Mesothelial cell of epicardium (in vitro differentiated cells): Measurements from ENCODE around the gene CDR2. TPM values are rescaled to one million over a fixed set of nuclear protein-coding genes. Genes with fewer than 3 reads are reported as not detected.

Source experiments
- DNase-seq, 2 experiments: peaks; one replicate each; pipeline ENCODE4 v3.0.0; 2021; ENCODE audit warnings: low spot score in 2 of 2; ENCODE audit not compliant: unreplicated experiment in 2 of 2
- H3K27ac Mint-ChIP-seq: 2 replicates; pipeline ENCODE4 v1.8.0; 2021; ENCODE audit warnings: mixed read lengths
- H3K27me3 Mint-ChIP-seq: 2 replicates; pipeline ENCODE4 v1.8.0; 2021; ENCODE audit warnings: low read depth, mixed read lengths
- H3K36me3 Mint-ChIP-seq: 2 replicates; pipeline ENCODE4 v1.8.0; 2021; ENCODE audit warnings: mixed read lengths
- H3K4me1 Mint-ChIP-seq: 2 replicates; pipeline ENCODE4 v1.8.0; 2021; ENCODE audit warnings: mixed read lengths
- H3K4me3 Mint-ChIP-seq: 2 replicates; pipeline ENCODE4 v1.8.0; 2021; ENCODE audit warnings: mild to moderate bottlenecking, moderate library complexity, mixed read lengths
- H3K9me3 Mint-ChIP-seq: 2 replicates; pipeline ENCODE4 v1.8.0; 2021; ENCODE audit warnings: mixed read lengths
- CTCF ChIP-seq: fragments of 200-600 bp; sonication (generic); IDR thresholded peaks from one replicate; pipeline ENCODE4 v1.5.0; 2021; ENCODE audit warnings: antibody characterized with exemption; ENCODE audit not compliant: unreplicated experiment
- total RNA-seq: library from RNA; stranded (reverse); gene quantifications from 3 replicates; pipeline ENCODE4 v1.2.1, GENCODE V29; 2021

The CDR2 gene
- total RNA-seq, 1 donor from 2014 or later: 33.0 TPM

GRCh38 chr16:22400900-22401299 lies 26.5 kb upstream of the CDR2 start:
- Mint-ChIP-seq H3K27ac (no peak overlapping the region), H3K9me3 (no peaks in the 10 kb centered on the region), H3K4me3 (no peak overlapping the region), H3K36me3 (peaks cover 3% of the 10 kb centered on the region), H3K4me1 (peaks cover 20% of the 10 kb centered on the region), H3K27me3 (no peaks in the 10 kb centered on the region)
- DNase-seq: no peak
- no peak for TF ChIP-seq CTCF

- no peaks in the 10 kb centered on the region for H3K27me3 Mint-ChIP-seq
- no peak for TF ChIP-seq CTCF
- H3K4me3 Mint-ChIP-seq: no peak overlapping the region
- no peaks in the 10 kb centered on the region for H3K36me3 Mint-ChIP-seq
- H3K9me3 Mint-ChIP-seq: no peaks in the 10 kb centered on the region
- H3K4me1 Mint-ChIP-seq: peaks cover 18% of the 10 kb centered on the region
- H3K27ac Mint-ChIP-seq: no peak overlapping the region
- no peak for DNase-seq
These were observed 23.5 kb upstream of the CDR2 start for GRCh38 chr16:22397931-22398330.

GRCh38 chr16:22397464-22397863 lies 23.0 kb upstream of the CDR2 start:
- H3K27ac Mint-ChIP-seq: peak overlapping the region; percentile 2
- DNase-seq: no peak
- H3K4me1 Mint-ChIP-seq: peaks cover 13% of the 10 kb centered on the region
- H3K9me3 Mint-ChIP-seq: peaks cover 4% of the 10 kb centered on the region
- H3K36me3 Mint-ChIP-seq: no peaks in the 10 kb centered on the region
- H3K4me3 Mint-ChIP-seq: no peak overlapping the region
- no peak for TF ChIP-seq CTCF
- H3K27me3 Mint-ChIP-seq: no peaks in the 10 kb centered on the region

GRCh38 chr16:22395960-22396359 lies 21.5 kb upstream of the CDR2 start:
- no peaks in the 10 kb centered on the region for H3K36me3 Mint-ChIP-seq
- TF ChIP-seq CTCF: no peak
- peaks cover 5% of the 10 kb centered on the region for H3K9me3 Mint-ChIP-seq
- H3K4me3 Mint-ChIP-seq: no peak overlapping the region
- peaks cover 9% of the 10 kb centered on the region for H3K4me1 Mint-ChIP-seq
- H3K27ac Mint-ChIP-seq: no peak overlapping the region
- no peaks in the 10 kb centered on the region for H3K27me3 Mint-ChIP-seq
- no peak for DNase-seq

- Mint-ChIP-seq H3K4me3 (no peak overlapping the region), H3K9me3 (peaks cover 11% of the 10 kb centered on the region), H3K27me3 (no peaks in the 10 kb centered on the region), H3K36me3 (peaks cover 6% of the 10 kb centered on the region), H3K4me1 (peaks cover 9% of the 10 kb centered on the region), H3K27ac (no peak overlapping the region)
- DNase-seq: no peak
- TF ChIP-seq CTCF: no peak
These were observed 19.7 kb upstream of the CDR2 start for GRCh38 chr16:22394121-22394520.

- DNase-seq: no peak
- peaks cover 26% of the 10 kb centered on the region for H3K4me1 Mint-ChIP-seq
These were observed 13.8 kb upstream of the CDR2 start for GRCh38 chr16:22388101-22388644.

More at GRCh38 chr16:22388101-22388644, 13.8 kb upstream of the CDR2 start:
- Mint-ChIP-seq H3K27me3 (no peaks in the 10 kb centered on the region), H3K9me3 (peaks cover 11% of the 10 kb centered on the region), H3K36me3 (peaks cover 6% of the 10 kb centered on the region), H3K27ac (peak overlapping the region; percentile 87), H3K4me3 (no peak overlapping the region)
- no peak for TF ChIP-seq CTCF
